HG03097 (cell line): ENCODE measurements around the gene CDH4.
"Not testable (repeated sequence)": the region's sequence is repeated elsewhere in the genome, so short reads cannot be mapped to it uniquely, and the experiment has no call there.

Experiments
- ATAC-seq: cut with Tn5 transposase; IDR thresholded peaks from one replicate; pipeline ENCODE4 v1.9.1; 2021; ENCODE audit not compliant: unreplicated experiment, low FRiP score

CDH4 gene

DNA sequence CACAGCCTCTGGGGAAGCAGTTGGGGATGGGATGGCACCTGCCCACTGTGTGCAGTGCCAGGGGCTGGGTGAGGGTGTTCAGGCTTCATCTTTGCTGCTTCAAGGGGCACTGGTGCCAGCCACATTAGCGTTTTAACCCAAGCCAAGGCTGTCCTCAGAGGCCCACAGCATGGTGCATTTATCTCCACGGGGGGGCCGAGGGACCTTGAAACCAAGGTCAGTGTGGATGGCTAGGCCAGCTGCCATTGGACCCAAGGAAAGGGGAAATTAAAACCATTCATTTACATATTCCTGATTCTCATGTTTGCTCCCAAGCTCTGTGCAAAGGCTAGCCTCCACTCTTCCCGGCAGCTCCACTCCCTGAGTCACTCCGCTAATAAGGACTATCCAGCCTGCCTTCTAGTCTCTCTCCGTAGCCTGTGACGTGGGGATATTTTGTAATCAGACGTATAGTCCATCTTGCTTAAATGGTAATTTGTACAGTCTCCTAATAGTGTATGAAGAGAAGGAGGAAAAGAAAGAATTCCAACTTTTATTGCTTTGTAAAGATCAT, 197.1 kb downstream of the CDH4 start:
- ATAC-seq = no peak

DNA sequence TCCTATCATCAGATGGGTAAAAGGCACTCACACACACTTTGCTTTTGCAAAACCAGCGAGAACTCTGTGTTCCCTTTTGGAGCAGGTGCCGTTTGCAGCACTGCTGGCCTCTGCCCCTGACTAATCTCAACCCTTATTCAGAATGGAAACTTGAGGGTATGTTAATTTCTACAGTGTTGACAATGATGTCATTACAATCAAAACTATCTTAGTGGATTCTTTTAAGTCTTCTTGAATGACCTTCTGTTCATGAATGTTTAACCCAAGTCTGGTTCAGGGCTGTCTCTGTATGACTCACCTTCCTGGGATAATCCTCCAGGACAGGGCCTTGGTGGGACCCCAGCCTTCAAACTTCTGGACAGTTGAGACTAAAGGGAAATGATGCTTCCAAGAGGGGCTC, 197.9 kb downstream of the CDH4 start:
- ATAC-seq = no peak

GRCh38 chr20:61450549-61450948, 198.5 kb downstream of the CDH4 start:
- ATAC-seq = no peak

DNA sequence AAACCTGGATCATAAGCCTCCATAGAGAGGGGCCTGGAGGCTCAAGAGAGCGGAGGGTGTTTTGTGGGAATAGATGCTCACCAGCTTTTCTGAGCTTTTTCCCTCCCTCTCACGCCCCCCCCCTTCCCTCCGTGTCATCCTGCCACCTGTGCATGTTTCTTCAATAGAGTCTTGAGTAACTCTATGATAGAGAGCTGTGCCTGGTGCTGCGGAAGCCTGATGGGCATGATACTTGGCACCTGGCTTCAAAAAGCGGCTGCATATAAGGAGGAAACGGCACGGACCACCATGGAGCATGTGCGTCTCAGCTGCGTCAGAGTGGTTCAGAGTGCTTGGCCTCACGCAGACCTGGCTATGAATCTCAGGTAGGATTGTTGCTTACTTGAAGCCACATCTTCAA, 198.9 kb downstream of the CDH4 start:
- no peak for ATAC-seq

DNA sequence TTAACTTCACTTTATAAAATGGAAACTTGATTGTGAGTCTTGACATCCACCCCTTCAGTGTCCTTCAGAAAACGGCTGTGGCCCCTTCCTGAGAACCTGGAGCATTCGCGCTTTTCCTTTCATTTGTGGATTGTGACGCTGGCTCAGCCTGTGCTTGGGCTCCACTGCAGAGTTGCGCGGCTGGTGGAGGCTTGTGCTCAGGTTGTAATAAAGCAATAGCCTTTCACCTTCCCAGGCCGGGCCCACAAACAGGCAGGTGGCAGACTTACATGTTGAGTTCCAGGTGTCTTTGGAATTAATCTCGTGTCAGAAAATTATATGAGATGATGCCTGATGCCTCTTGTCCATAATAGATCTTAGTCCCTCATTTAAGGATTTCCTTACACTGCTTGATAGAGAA, 199.9 kb downstream of the CDH4 start:
- ATAC-seq = no peak

DNA sequence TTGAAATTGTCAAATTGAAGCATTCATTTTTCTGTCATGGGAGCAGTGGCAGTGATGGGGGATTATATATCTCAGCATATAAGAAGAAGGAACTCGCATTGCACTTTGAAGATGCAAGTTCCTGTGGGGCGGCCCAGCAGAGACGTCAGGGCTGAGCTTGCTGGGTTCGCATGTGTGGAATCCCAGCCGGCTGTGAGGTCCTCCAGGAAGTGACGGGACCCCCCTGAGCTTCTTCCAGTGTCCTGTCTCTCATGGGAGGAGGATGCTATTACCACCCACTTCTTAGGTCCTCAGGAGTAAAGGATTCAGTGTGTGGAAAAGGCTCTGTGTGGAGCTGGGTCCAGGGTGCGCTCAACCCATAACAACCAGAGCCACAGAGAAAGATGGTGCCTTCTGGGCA, 201.2 kb downstream of the CDH4 start:
- ATAC-seq = no peak

DNA sequence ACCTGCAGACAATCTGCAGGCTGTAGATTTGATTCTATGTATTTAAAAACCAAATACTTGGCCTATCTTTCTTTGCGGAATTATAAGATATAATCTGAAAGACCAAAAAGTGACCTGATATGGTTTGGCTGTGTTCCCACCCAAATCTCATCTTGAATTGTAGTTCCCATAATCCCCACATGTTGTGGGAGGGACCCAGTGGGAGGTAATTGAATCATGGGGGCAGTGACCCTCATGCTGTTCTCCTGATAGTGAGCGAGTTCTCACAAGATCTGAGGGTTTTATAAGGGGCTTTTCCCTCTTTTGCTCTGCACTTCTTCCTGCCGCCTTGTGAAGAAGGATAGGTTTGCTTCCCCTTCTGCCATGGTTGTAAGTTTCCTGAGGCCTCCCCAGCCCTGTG, 201.6 kb downstream of the CDH4 start:
- not testable (repeated sequence) for ATAC-seq

- ATAC-seq = no peak
Observed at GRCh38 chr20:61454053-61454452, 202.0 kb downstream of the CDH4 start.

GRCh38 chr20:61455508-61456215, 203.6 kb downstream of the CDH4 start:
- no peak for ATAC-seq

- ATAC-seq = no peak
Observed at GRCh38 chr20:61457725-61458124, 205.7 kb downstream of the CDH4 start.

DNA sequence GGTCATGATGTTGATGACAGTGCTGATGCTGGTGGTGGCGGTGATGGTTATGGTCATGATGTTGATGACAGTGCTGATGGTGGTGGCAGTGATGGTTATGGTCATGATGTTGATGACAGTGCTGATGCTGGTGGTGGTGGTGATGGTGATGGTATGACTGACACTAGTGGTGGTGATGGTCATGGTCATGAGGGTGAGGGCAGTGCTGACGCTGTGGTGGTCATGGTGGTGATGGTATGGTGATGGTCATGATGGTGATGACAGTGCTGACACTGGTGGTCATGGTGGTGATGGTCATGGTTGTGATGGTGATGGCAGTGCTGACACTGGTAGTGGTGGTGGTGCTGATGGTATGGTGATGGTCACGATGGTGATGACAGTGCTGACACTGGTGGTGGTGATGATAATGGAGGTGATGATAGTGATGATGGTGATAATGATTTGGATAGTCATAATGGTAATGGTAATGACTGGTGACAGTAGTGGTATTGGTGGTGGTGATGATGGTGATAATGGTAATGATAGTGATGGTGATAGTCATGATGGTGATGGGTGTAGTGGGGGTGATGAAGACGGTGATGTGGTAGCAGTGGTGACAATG, 206.2 kb downstream of the CDH4 start:
- no peak for ATAC-seq

- ATAC-seq = no peak
Observed at GRCh38 chr20:61459266-61459665, 207.2 kb downstream of the CDH4 start.

DNA sequence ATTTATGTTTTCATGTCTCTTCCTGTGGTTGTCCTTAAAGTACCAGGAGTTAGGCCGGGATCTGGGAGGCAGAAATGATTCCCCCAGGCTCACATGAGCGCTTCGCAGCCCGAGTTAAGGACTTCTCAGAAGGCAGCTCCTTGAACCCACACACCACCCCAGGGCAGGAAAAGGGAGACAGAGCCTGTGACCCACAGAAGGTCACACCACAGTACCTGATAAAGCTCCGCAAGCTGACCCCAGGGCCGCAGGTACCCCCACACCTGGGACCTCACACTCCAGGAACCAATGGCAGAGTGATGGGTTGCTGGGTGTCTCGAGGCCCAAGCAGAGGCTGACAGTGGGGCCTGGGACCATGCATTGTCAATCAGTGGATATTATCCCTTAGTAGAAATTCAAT, 207.6 kb downstream of the CDH4 start:
- no peak for ATAC-seq

- no peak for ATAC-seq
Observed at GRCh38 chr20:61460261-61461052, 208.4 kb downstream of the CDH4 start.

DNA sequence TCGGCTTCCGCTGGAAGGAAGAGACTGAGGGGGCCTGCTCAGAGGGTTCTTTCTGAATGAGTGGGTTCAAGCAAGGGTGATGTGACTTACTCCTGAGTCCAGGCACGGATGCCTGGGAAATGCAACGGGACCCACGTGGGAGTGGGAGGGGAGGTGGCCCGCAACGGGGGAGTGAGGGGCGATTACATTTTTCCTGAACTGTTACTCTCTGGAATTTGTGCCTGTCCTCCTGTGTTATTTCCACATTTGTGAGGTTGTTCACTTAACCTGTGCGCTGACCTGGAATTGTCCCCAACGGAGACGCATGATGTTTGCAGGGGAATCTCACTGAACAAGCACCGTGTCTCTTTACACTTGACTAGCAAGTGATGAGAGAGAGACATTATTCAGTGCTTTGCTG, 209.4 kb downstream of the CDH4 start:
- ATAC-seq = no peak

DNA sequence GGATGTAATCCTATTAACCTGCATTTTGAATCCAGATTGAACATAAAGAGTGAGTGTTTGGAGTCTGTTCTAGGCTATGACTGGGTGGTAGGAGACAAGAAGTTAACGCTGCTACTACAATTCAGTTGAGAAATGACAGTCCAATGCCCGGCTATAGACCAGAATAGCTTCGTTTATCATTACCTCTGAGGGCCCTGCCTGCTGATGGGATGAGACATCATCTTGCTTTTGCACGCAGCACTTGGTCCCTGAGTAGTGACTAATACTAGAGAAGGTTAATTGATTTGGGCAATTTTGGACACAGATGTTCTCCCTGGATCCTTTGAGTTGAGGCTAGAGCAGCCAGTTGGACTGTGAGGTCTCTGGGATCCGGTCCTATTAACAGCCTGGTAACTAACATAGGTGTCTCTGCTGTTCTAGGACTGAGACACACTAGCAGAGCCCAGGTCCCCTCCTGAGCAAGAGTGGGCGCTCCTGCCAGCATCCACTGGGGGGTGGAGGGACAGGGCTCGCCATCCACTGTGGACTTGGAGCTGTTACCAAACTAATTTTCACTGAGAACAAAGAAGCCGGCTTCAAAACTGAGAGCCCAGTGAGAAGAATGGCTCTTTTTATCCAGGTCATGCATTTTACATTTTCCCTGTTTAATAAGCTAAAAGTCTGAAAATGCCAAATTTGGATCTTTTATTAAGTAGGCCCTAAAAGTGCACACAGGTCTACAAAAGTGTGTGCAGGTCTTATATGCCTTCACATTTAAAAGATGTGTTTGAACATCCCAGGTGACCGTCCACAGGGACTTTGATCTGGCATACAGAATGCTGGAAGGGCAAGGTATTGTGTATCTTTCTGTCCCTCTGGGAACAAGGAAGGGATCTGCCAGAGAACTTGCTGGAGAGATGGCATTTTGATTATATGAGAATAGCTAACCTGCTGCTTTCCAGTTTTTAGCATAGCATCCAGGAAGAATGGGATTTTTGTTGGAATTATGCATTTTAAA, 212.5 kb downstream of the CDH4 start:
- ATAC-seq = no peak

DNA sequence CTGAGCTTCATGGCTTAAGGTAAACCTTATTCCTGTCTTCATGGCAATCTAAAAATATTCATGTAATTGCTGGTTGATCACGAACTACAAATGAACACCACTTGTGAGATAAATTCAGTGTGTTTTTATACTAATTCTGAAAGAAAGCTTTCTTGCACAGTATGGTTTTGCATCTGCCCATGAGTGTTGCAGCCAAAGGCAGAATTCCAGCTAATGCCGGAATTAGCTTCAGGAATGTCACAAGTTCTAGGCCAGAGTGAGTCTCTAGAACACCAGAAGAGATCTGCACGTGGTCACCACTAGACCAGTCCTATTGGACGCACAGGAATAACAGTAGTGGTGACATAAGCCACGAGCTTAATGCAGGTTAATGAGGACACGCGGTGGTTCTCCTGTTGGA, 223.7 kb downstream of the CDH4 start:
- no peak for ATAC-seq

- no peak for ATAC-seq
Observed at GRCh38 chr20:61476956-61477355, 224.9 kb downstream of the CDH4 start.

DNA sequence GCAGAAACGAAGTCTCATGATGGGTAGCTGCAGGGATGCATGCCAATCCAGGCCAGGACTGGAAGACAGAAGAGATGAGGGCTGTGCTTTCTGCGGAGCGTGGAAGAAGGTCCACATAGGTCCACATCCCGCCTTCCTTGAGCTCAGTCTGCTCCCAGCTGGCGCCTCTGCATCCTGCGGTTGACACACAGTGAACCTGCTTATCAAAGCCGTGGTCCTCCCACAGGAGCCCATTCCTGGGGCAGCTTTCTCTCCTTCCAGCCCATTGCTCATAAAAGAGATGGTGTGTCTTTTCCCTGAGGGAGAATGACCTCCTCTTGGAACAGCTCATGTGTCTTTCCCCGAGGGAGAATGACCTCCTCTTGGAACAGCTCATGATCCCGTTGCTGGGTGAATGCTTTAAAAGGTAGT, 225.4 kb downstream of the CDH4 start:
- no peak for ATAC-seq

- no peak for ATAC-seq
Observed at GRCh38 chr20:61478094-61478493, 226.0 kb downstream of the CDH4 start.
